HFFc6 (cell line): ENCODE measurements around the gene MAPKAP1. TPM values are rescaled to one million over a fixed set of nuclear protein-coding genes. Genes with fewer than 3 reads are reported as not detected.

Experiments
- DNase-seq: peaks from one replicate; pipeline ENCODE4 v3.0.0-alpha.2; 2018
- H3K27ac Mint-ChIP-seq: 2 replicates; pipeline ENCODE4 v1.8.0; 2020; ENCODE audit warnings: mild to moderate bottlenecking, mixed read lengths
- H3K27me3 Mint-ChIP-seq: 2 replicates; pipeline ENCODE4 v1.8.0; 2021; ENCODE audit warnings: mild to moderate bottlenecking, moderate library complexity, mixed read lengths; ENCODE audit not compliant: insufficient read depth
- H3K36me3 Mint-ChIP-seq: 2 replicates; pipeline ENCODE4 v1.8.0; 2021; ENCODE audit warnings: low read depth, mixed read lengths
- H3K4me1 Mint-ChIP-seq: 2 replicates; pipeline ENCODE4 v1.8.0; 2020; ENCODE audit warnings: low read depth, mixed read lengths
- H3K4me3 Mint-ChIP-seq: 2 replicates; pipeline ENCODE4 v1.8.0; 2020; ENCODE audit warnings: mild to moderate bottlenecking, moderate library complexity, mixed read lengths
- H3K9me3 Mint-ChIP-seq: 2 replicates; pipeline ENCODE4 v1.8.0; 2020; ENCODE audit warnings: mild to moderate bottlenecking, mixed read lengths
- CTCF ChIP-seq: fragments of 200-600 bp; sonication (generic); IDR thresholded peaks from 2 replicates; pipeline ENCODE4 v1.5.0; 2021; ENCODE audit warnings: antibody characterized with exemption, mild to moderate bottlenecking
- total RNA-seq, 6 experiments: library from RNA; stranded (reverse); fragmentation: NEBNext Ultra II Directional; extraction: Animal tissue kit (Norgen Biotek cat#: 25700); gene quantifications; 2 replicates in 1 of 6; 3 replicates in 5 of 6; pipeline ENCODE4 v1.2.3, GENCODE V29; 2021

MAPKAP1 gene
- total RNA-seq, 6 experiments from 2014 or later: 115 to 167 (median 130) TPM

GRCh38 chr9:125534971-125535701 lies 171.9 kb downstream of the MAPKAP1 start:
- Mint-ChIP-seq H3K27me3 (no peaks in the 10 kb centered on the region; the same call in 1 of the 2 replicates), H3K4me3 (no peak overlapping the region), H3K36me3 (0 out of 2 replicates have a peak, but pooled peaks cover 6% of the 10 kb centered on the region), H3K27ac (no peak overlapping the region), H3K9me3 (no peaks in the 10 kb centered on the region), H3K4me1 (peaks cover 12% of the 10 kb centered on the region)
- TF ChIP-seq CTCF: no peak
- no peak for DNase-seq

GRCh38 chr9:125532812-125533594 lies 174.0 kb downstream of the MAPKAP1 start:
- Mint-ChIP-seq H3K9me3 (no peaks in the 10 kb centered on the region), H3K27me3 (no peaks in the 10 kb centered on the region; the same call in 1 of the 2 replicates)

GRCh38 chr9:125532412-125532811 lies 174.6 kb downstream of the MAPKAP1 start:
- DNase-seq: no peak
- peaks cover 27% of the 10 kb centered on the region for H3K4me1 Mint-ChIP-seq
- no peak overlapping the region for H3K4me3 Mint-ChIP-seq
- no peaks in the 10 kb centered on the region for H3K9me3 Mint-ChIP-seq
- H3K36me3 Mint-ChIP-seq: peaks cover 4% of the 10 kb centered on the region
- H3K27ac Mint-ChIP-seq: no peak overlapping the region; the same call in 1 of the 2 replicates
- TF ChIP-seq CTCF: no peak
- H3K27me3 Mint-ChIP-seq: no peaks in the 10 kb centered on the region

More at GRCh38 chr9:125532812-125533594, 174.0 kb downstream of the MAPKAP1 start:
- Mint-ChIP-seq H3K27ac (no peak overlapping the region), H3K4me3 (no peak overlapping the region), H3K4me1 (peaks cover 23% of the 10 kb centered on the region), H3K36me3 (0 out of 2 replicates have a peak, but pooled peaks cover 4% of the 10 kb centered on the region)
- no peak for TF ChIP-seq CTCF
- no peak for DNase-seq

GRCh38 chr9:125529589-125530515 lies 177.2 kb downstream of the MAPKAP1 start:
- H3K4me3 Mint-ChIP-seq: no peak overlapping the region
- TF ChIP-seq CTCF: no peak
- no peak for DNase-seq
- peaks cover 9% of the 10 kb centered on the region for H3K36me3 Mint-ChIP-seq
- peaks cover 53% of the 10 kb centered on the region for H3K4me1 Mint-ChIP-seq
- no peaks in the 10 kb centered on the region for H3K9me3 Mint-ChIP-seq
- H3K27ac Mint-ChIP-seq: no peak overlapping the region; the same call in 1 of the 2 replicates
- no peaks in the 10 kb centered on the region for H3K27me3 Mint-ChIP-seq

DNA sequence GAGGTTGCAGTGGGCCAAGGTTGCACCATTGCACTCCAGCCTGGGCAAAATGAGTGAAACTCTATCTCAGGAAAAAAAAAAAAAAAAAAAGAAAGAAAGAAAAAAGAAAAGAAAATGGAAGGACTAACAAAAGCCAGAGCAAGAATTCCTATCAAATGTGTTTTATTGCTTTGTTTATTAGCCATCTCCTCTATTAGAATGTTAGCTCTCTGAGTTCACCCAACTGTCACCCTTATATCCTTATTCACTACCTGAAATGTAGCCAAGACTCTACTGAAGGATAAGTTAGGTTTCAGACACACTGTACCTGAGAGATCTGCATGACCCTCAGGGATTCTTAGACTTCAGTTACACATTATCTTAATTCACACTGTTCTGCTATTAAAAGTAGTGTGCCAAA lies 177.9 kb downstream of the MAPKAP1 start:
- no peak for DNase-seq
- no peak overlapping the region for H3K4me3 Mint-ChIP-seq
- no peak overlapping the region for H3K27ac Mint-ChIP-seq
- no peaks in the 10 kb centered on the region for H3K27me3 Mint-ChIP-seq
- no peak for TF ChIP-seq CTCF
- H3K4me1 Mint-ChIP-seq: peaks cover 60% of the 10 kb centered on the region
- H3K36me3 Mint-ChIP-seq: peaks cover 10% of the 10 kb centered on the region
- H3K9me3 Mint-ChIP-seq: no peaks in the 10 kb centered on the region
